Stimulated activated CD8-positive, alpha-beta memory T cell treated with anti-CD3 and anti-CD28 coated beads, Interleukin-12 subunit alpha, Interleukin-12 subunit beta, amount 100 ng/mL, for 1 hour (primary cell): ENCODE data around the gene WWOX.

Experiments used
- DNase-seq: peaks from one replicate; pipeline ENCODE4 v3.0.0-alpha.2; 2020; ENCODE audit warnings: low read depth

The WWOX gene

GRCh38 chr16:78862022-78862421 is 762.6 kb downstream of the WWOX start:
- DNase-seq: no peak

DNA sequence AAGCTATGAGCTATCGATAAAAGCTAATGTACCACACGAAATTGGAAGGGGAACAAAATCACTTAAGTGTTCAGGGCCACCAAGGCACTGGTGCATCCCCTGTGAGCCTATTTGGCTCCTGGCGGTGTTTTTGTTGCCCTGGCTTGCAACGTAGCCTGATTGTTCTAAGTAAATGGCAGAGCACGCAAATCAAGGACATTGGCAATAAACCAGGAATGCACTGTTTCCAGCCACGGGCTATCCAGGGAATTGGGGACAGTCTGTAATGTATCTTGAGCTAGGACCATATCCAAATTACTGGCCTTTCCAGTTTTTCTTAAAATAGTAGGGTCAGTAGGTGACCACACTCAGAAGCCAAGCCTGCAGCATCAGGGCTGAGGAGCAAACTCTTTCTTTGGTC is 767.1 kb downstream of the WWOX start:
- DNase-seq: no peak

- no peak for DNase-seq
These were observed 770.0 kb downstream of the WWOX start for GRCh38 chr16:78869492-78869891.

GRCh38 chr16:78871241-78871640 is 771.8 kb downstream of the WWOX start:
- no peak for DNase-seq

GRCh38 chr16:78876671-78877070 is 777.2 kb downstream of the WWOX start:
- no peak for DNase-seq

DNA sequence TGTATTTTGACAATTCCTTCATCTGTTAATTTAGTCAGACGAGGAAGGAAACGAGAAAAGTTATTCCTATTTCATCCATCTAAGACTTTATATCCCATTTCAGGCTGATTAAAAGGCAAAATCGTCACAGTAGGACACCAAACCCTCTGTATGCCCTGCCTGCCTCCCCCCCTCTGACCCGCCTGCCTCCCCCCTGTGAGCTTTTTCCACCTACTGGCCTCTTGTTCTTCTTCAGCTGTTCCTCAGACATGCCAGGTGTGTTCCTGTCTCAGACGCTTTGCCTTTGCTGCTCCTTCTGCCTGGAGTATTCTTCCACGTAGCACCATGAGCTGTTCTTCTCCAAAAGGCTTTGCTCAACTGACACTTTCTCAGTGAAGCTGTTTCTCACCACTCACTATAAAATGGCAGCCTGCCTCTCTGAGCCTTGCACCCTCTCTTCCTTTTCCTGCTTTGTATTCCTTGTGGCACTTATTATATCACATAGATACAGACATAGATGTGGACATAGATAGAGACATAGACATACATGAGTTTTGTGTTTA is 777.7 kb downstream of the WWOX start:
- no peak for DNase-seq

- DNase-seq: no peak
These were observed 779.1 kb downstream of the WWOX start for GRCh38 chr16:78878570-78878969.

GRCh38 chr16:78879011-78879410 is 779.6 kb downstream of the WWOX start:
- DNase-seq: no peak

GRCh38 chr16:78882150-78882549 is 782.7 kb downstream of the WWOX start:
- DNase-seq: no peak

DNA sequence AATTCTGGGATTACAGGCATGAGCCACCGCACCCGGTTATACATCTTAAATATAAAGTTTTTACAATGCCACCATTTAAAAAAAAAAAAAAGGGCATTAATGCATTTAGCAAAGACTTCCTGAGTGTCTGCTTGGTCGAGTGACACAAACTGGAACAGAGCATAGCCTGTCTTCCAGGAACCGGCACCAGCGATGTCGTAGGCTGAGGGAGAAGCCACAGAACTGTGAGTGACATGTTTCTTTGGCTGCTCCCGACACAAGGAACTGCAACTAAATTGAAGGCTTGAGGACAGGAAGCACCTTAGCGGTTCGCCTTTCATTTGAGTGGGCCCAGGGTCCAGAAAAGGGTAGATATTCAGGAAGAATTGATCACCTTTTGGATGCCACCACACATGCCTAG is 783.3 kb downstream of the WWOX start:
- no peak for DNase-seq

DNA sequence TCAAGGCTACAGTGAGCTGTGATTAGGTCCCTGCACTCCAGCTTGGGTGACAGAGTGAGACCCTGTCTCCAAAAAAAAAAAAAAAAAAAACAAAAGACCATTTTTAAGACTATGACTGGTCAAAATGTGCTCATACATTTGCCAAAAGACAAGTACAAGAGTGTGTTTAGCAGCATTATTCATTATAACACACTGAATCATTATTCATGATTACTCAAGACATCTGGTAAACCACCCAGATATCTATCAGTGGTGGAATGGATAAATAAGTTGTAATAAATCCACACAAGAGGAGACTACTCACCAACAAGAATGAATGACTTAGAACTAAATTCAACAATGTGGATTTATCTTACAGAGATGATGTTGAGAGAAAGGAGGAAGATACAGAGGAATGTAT is 784.8 kb downstream of the WWOX start:
- no peak for DNase-seq

DNA sequence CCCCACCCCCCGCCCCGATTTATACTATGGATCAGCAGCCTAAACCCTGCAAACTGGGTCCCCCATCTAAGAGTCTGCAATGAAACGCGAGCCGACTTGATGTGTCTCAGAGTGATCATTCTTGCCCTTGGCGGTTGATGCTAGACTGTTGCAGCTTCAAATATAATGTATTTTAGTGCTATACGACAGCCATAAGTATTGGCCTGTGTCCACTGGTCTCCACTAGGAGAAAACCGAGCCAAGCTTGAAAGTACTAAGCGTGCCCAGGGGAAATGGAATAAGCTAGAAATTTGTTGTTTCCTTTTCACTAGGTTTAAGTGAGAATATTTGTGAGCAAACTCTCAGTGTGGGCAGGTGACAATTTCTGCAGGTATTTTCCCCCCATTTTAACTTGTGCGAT is 789.9 kb downstream of the WWOX start:
- DNase-seq: no peak

GRCh38 chr16:78890373-78890895 is 791.0 kb downstream of the WWOX start:
- no peak for DNase-seq

DNA sequence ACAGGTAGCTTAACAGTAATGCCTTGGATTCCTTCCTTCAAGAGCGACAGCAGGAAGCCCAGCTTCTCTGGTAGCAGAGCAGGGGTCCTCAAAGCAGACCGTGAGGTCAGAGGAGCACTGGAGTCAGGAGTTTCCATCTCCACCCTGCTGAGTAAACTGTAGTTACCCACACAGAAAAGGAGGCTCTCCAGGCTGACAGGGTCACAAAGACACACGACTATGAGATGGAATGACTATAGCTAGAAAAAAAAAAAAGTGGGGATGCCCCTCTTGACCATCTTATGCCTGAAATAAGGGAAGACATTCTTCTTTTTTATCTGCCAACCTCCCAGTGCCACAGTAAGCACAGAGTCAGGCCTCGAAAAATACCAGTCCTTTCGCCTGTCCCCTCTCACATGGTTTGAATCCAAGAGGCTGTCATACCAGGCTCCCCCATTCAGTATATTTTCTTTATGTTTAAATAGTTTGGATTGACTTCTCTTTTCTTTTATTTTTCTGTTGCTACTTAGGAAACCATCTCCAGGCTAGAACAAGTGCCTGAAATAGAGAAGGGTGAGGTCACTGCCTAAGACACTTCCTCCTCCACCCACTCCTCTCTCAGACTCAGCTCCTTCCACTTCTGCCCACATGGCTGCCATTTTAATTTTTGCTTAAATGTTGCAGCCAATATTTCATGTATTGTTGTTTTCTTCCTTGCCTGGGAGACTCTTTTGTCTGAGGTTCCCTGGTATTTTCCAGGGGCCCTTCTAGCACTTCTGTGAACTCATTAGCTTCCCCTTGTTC is 793.7 kb downstream of the WWOX start:
- no peak for DNase-seq

GRCh38 chr16:78894886-78895285 is 795.4 kb downstream of the WWOX start:
- DNase-seq: no peak

GRCh38 chr16:78895681-78896080 is 796.2 kb downstream of the WWOX start:
- DNase-seq: no peak

DNA sequence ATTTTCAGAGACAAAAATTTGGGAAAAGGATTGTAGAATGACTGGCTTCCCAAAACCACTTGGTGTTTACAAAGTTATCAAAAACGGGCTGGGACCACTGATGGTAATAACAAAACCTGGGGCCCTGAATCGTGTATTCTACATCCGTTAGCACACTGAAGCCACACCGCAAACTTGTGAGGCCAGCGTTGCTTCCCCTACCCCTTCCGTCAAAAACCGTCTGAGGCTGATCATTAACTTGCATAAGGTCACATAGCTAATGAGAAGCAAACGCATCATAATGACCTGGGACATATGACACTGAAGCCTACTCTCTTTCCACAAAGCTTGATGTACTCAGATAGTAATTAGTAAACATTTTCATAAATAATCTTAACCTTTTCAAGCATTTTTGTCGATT is 796.8 kb downstream of the WWOX start:
- no peak for DNase-seq

- DNase-seq: no peak
These were observed 797.8 kb downstream of the WWOX start for GRCh38 chr16:78897299-78897698.

GRCh38 chr16:78900044-78900811 is 800.8 kb downstream of the WWOX start:
- DNase-seq: no peak

- DNase-seq: no peak
These were observed 801.5 kb downstream of the WWOX start for GRCh38 chr16:78900966-78901365.

GRCh38 chr16:78902321-78902720 is 802.9 kb downstream of the WWOX start:
- no peak for DNase-seq

- DNase-seq: no peak
These were observed 803.8 kb downstream of the WWOX start for GRCh38 chr16:78903237-78903636.

DNA sequence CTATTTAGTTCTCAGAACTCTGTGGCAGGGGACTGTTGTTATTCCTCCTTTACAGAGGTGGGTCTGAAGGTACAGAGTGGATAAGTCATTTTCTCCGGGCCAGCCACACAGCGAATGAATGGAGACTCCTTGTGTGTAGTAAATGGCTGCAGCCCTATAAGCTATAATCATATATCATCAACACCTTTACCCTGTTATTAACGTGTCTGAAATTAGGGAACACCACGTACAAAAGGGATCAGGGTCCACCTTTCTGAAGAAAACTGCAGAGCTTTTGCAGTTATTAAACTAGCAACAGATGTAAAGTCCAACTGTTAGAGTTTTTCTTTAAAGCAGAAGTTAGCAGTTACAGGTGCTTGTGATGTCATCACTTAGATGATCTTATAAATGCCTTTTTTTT is 804.4 kb downstream of the WWOX start:
- DNase-seq: no peak
